8988T (cell line): ENCODE measurements around the gene RFTN1.

Experiments used
- DNase-seq: peaks from one replicate; pipeline ENCODE4 v3.0.0; 2011

Gene RFTN1

GRCh38 chr3:16513141-16514020, at the start of gene RFTN1:
Gene RFTN1, minus strand, starts transcription at chr3:16513699. Its CDS starts 19,830 bp downstream, at chr3:16493869.
- peak; percentile 63 for DNase-seq

GRCh38 chr3:16559653-16560365, 46.3 kb upstream of the RFTN1 start:
- no peak for DNase-seq

GRCh38 chr3:16554126-16554525, 40.6 kb upstream of the RFTN1 start:
- no peak for DNase-seq

GRCh38 chr3:16552757-16553156, 39.3 kb upstream of the RFTN1 start:
- no peak for DNase-seq

- DNase-seq = no peak
These were observed 38.0 kb upstream of the RFTN1 start for GRCh38 chr3:16551342-16551976.

GRCh38 chr3:16550676-16551341, 37.3 kb upstream of the RFTN1 start:
- DNase-seq = peak; percentile 33

- DNase-seq = no peak
These were observed 36.8 kb upstream of the RFTN1 start for GRCh38 chr3:16550305-16550675.

GRCh38 chr3:16548721-16549120, 35.2 kb upstream of the RFTN1 start:
- DNase-seq = no peak

GRCh38 chr3:16547561-16548357, 34.3 kb upstream of the RFTN1 start:
- DNase-seq = no peak

GRCh38 chr3:16546186-16547010, 32.9 kb upstream of the RFTN1 start:
- no peak for DNase-seq

GRCh38 chr3:16545413-16546185, 32.1 kb upstream of the RFTN1 start:
- DNase-seq = no peak

- no peak for DNase-seq
These were observed 29.9 kb upstream of the RFTN1 start for GRCh38 chr3:16543242-16543864.

GRCh38 chr3:16538507-16538906, 25.0 kb upstream of the RFTN1 start:
- no peak for DNase-seq

- no peak for DNase-seq
These were observed 23.5 kb upstream of the RFTN1 start for GRCh38 chr3:16536996-16537395.

GRCh38 chr3:16536344-16536663, 22.8 kb upstream of the RFTN1 start:
- DNase-seq = no peak

- no peak for DNase-seq
These were observed 21.3 kb upstream of the RFTN1 start for GRCh38 chr3:16534640-16535262.

- no peak for DNase-seq
These were observed 20.6 kb upstream of the RFTN1 start for GRCh38 chr3:16533928-16534574.

- DNase-seq = no peak
These were observed 15.8 kb upstream of the RFTN1 start for GRCh38 chr3:16529264-16529663.

GRCh38 chr3:16528581-16528993, 15.1 kb upstream of the RFTN1 start:
- DNase-seq = no peak
